GM23338 (cell line): ENCODE results near the gene GLI3.
A peak's percentile ranks its signal among the peaks of the same experiment; 100 is the strongest.

Source experiments
- CREB1 ChIP-seq: fragments of 250-450 bp; sonication (Bioruptor Pico); IDR thresholded peaks from 2 replicates; pipeline ENCODE4 v1.5.0; 2020; ENCODE audit warnings: low read depth, mild to moderate bottlenecking, moderate library complexity
- CTCF ChIP-seq, 2 experiments: fragments of 200-600 bp in 1 of 2; sonication (generic) in 1 of 2; conservative IDR thresholded peaks; 2 replicates each; pipeline versions ENCODE4 v1.5.1 to v1.6.1; 2016 to 2017; ENCODE audit warnings: antibody characterized with exemption in 2 of 2, low read depth in 2 of 2, mild to moderate bottlenecking in 2 of 2, moderate library complexity in 1 of 2
- EZH2phosphoT487 ChIP-seq: fragments of 200-600 bp; sonication (generic); IDR thresholded peaks from one replicate; pipeline ENCODE4 v1.8.1; 2018; ENCODE audit warnings: antibody characterized with exemption; ENCODE audit not compliant: unreplicated experiment
- JUNB ChIP-seq: IDR thresholded peaks from one replicate; pipeline ENCODE4 v1.6.1; 2016; ENCODE audit warnings: antibody characterized with exemption; ENCODE audit not compliant: unreplicated experiment

GRCh38 chr7:41943094-41943577 lies 293.9 kb downstream of the GLI3 start:
- peak; percentile 95 to 97 for TF ChIP-seq CTCF (conservative IDR thresholded peaks at IDR 0.05; ENCODE audit: low read depth in 2 of 2)
- no peak for TF ChIP-seq JUNB
- TF ChIP-seq EZH2phosphoT487: no peak
- no peak for TF ChIP-seq CREB1
